Bronchial epithelial cell (primary cell): Measurements from ENCODE around the gene HEY2. TPM values are rescaled to one million over a fixed set of nuclear protein-coding genes. Genes with fewer than 3 reads are reported as not detected.

Source experiments
- DNase-seq: peaks from one replicate; pipeline ENCODE4 v3.0.0-alpha.2; 2010; ENCODE audit warnings: low read depth
- FAIRE-seq: peaks from 2 replicates; lab custom pipeline; 2011; peaks lifted over from hg19 to GRCh38; lab: Jason Lieb, UNC
- H3K27me3 ChIP-seq: 2 replicates; pipeline ENCODE4 v1.5.1; 2011; ENCODE audit warnings: low read length; ENCODE audit not compliant: control insufficient read depth, insufficient read depth
- H3K36me3 ChIP-seq: 2 replicates; pipeline ENCODE4 v1.5.1; 2011; ENCODE audit warnings: low read length; ENCODE audit not compliant: control insufficient read depth, insufficient read depth
- H3K4me3 ChIP-seq: 2 replicates; pipeline ENCODE4 v1.5.1; 2011; ENCODE audit warnings: mild to moderate bottlenecking, low read depth, low read length, control low read depth
- total RNA-seq: library from RNA; depleted of rRNA; stranded (reverse); fragments of >200 nt; gene quantifications from 2 replicates; pipeline ENCODE4 v1.2.1, GENCODE V29; 2014
- TF ChIP-seq, protein P1 (sequence below): IDR thresholded peaks from 2 replicates; pipeline ENCODE4 v1.5.1; 2011; ENCODE audit warnings: mild to moderate bottlenecking, moderate library complexity, low read length, control low read depth, inconsistent platforms; ENCODE audit not compliant: insufficient read depth, severe bottlenecking

The HEY2 gene
- total RNA-seq, 1 donor from 2014 or later, result not detected

- Histone ChIP-seq H3K27me3 (no peaks in the 10 kb centered on the region), H3K36me3 (no peaks in the 10 kb centered on the region), H3K4me3 (no peak overlapping the region)
- no peak for FAIRE-seq
- no peak for DNase-seq
- TF ChIP-seq, protein P1, sequence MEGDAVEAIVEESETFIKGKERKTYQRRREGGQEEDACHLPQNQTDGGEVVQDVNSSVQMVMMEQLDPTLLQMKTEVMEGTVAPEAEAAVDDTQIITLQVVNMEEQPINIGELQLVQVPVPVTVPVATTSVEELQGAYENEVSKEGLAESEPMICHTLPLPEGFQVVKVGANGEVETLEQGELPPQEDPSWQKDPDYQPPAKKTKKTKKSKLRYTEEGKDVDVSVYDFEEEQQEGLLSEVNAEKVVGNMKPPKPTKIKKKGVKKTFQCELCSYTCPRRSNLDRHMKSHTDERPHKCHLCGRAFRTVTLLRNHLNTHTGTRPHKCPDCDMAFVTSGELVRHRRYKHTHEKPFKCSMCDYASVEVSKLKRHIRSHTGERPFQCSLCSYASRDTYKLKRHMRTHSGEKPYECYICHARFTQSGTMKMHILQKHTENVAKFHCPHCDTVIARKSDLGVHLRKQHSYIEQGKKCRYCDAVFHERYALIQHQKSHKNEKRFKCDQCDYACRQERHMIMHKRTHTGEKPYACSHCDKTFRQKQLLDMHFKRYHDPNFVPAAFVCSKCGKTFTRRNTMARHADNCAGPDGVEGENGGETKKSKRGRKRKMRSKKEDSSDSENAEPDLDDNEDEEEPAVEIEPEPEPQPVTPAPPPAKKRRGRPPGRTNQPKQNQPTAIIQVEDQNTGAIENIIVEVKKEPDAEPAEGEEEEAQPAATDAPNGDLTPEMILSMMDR, result no peak
Measured at GRCh38 chr6:125742024-125742423, 7.4 kb upstream of the HEY2 start.

GRCh38 chr6:125742464-125743120, 6.8 kb upstream of the HEY2 start:
- no peak for DNase-seq
- no peak for FAIRE-seq
- Histone ChIP-seq H3K36me3 (no peaks in the 10 kb centered on the region), H3K27me3 (no peaks in the 10 kb centered on the region), H3K4me3 (no peak overlapping the region)
- TF ChIP-seq, protein P1, result no peak

- TF ChIP-seq, protein P1, result no peak
- Histone ChIP-seq H3K27me3 (no peaks in the 10 kb centered on the region), H3K4me3 (no peak overlapping the region), H3K36me3 (no peaks in the 10 kb centered on the region)
- no peak for FAIRE-seq
- DNase-seq, result no peak
Measured at GRCh38 chr6:125743604-125744003, 5.8 kb upstream of the HEY2 start.

- DNase-seq, result no peak
- Histone ChIP-seq H3K27me3 (peaks cover 2% of the 10 kb centered on the region), H3K4me3 (no peak overlapping the region), H3K36me3 (no peaks in the 10 kb centered on the region)
- no peak for FAIRE-seq
- TF ChIP-seq, protein P1, result no peak
Measured at GRCh38 chr6:125745281-125746018, 4.0 kb upstream of the HEY2 start.

DNA sequence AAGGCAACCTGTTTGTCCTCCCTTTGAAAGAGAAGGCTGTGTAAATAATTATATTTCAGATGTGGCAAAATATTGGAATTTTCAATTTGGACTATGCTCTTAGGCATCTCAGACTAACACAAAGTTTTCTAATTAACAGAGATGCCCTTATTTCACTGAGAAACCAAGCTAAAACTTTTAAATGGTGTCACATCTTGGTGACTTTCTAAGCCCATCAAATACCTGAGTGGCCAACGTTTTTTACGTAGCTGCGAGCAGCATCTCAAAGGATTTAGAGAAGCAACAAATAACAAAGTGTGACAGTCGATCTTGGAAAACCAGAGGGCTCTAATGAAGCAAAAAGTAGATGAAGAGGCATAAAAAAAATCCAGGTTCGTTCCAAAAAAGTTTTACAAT, 3.4 kb upstream of the HEY2 start:
- Histone ChIP-seq H3K4me3 (no peak overlapping the region), H3K36me3 (no peaks in the 10 kb centered on the region), H3K27me3 (peaks cover 2% of the 10 kb centered on the region)
- TF ChIP-seq, protein P1, result no peak
- no peak for FAIRE-seq
- DNase-seq, result no peak
